SIG-M5 treated with dmso at 0.1 percent for 504 hours (cell line): ENCODE measurements around the gene C2orf68.
"Not testable (repeated sequence)": the region's sequence is repeated elsewhere in the genome, so short reads cannot be mapped to it uniquely, and the experiment has no call there.

Experiments used
- DNase-seq: peaks from one replicate; lab custom pipeline; 2025; ENCODE audit not compliant: unreplicated experiment; lab: John Stamatoyannopoulos, UW

Gene C2orf68

DNA sequence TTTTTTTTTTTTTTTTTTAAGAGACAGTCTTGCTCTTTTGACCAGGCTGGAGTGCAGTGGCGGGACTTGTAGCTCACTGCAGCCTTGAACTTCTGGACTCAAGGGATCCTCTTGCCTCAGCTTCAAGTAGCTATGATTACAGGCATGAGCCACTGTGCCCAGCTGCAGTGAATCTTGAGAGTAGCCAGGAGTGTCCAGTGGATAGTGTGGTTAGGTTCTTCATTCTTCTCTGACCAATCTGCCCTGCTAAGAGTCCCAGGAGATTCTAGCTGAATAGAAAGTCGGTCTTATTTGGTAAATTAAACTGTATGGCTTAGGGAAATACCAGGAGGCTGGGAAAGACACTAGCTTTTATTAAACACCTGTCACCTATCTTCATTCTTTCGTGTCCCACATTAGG, 19.4 kb upstream of the C2orf68 start:
- no peak for DNase-seq

DNA sequence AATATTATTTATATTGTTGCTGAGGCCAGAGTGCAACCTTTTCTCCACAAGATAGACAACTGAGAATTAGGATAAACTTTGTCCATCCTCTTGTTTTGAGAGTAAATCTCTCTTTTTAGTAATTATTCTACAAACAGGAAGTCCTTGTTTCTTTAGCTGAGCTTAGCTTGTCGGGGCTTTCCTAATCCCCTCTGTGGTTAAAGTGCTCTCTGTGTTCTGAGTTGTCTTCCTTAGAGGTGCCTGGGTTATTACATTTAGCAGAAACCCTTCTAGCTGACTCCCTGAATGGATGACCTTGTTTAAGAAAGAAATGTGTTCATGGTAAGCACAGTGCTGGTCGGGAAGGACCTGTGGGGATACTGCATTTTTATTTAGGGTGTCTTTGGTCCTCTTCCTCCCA, 16.8 kb upstream of the C2orf68 start:
- no peak for DNase-seq

DNA sequence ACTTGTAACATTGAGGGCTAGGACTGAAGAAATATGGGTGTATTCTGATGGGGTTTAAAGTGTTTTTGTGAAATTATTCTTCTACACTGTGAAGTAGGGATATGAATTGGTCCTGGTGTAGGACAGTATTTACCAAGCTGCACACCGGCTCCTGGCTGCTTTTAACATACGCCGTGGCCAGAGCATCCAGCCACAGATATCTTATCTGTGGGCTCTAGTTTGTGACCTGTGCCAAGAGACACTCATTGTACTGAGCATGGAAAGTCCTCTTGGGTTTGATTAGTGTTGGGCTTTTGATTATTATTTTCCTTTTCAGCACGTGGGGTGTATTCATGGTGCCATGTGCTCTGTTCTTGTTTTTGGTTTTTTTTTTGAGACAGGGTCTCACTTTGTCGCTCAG, 12.1 kb upstream of the C2orf68 start:
- DNase-seq = no peak

DNA sequence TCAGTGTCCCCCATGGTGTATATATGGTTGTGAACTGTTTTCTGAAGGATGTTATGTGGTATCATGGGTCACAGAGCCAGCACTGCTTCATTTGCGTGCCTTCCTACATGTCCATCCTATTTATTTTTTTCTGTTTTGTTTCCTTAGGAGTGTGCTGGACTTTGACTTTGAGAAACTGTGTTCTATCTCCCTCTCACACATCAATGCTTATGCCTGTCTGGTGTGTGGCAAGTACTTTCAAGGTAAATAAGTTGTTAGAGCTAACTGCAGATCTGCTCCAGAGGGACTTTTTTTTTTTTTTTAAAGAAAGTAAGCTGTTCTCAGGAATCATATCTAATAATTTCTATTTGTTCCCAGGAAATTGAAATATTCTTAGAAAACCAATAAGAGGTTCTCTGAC, 9.5 kb upstream of the C2orf68 start:
- no peak for DNase-seq

DNA sequence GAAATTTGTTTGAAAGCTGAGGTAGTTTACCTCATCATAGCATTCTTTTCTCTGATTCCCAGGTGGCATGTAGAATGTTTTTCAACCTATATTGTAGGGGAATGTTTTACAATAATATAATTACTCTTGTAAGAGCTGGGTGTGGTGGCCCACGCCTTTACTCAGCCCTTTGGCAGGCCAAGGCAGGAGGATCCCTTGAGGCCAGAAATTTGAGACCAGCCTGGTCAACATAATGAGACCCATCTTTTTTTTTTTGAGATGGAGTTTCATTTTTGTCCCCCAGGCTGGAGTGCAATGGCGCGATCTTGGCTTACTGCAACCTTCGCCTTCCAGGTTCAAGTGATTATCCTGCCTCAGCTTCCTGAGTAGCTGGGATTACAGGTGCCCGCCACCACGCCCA, 7.8 kb upstream of the C2orf68 start:
- no peak for DNase-seq

DNA sequence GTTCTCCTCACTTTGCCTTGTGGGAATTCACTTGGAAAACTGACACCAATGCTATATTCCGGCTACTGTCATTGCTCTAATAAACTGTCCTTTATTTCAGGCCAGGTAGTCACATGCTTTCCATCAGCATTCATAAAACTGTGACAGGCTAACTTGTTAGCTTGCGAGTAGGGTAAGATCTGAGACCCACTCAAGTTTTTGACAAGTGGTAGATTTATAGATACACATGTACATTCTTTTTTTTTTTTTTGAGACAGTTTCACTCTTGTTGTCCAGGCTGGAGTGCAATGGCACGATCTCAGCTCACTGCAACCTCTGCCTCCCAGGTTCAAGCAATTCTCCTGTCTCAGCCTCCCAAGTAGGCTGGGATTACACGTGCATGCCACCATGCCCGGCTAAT, 5.9 kb upstream of the C2orf68 start:
- DNase-seq = not testable (repeated sequence)

DNA sequence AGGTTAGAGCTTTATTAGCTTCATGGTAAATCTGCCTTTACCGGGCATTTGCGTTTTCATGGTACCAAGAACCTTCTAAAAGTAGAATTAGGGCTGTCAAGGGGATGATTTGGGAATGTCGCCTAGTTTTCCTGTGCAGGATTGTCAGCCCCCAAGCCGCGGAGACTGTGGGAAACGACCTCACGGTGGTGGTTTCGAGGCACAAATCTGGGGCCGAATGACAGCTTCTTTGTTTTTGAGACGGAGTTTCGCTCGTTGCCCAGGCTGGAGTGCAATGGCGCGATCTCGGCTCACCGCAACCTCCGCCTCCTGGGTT, 3.5 kb upstream of the C2orf68 start:
- no peak for DNase-seq

DNA sequence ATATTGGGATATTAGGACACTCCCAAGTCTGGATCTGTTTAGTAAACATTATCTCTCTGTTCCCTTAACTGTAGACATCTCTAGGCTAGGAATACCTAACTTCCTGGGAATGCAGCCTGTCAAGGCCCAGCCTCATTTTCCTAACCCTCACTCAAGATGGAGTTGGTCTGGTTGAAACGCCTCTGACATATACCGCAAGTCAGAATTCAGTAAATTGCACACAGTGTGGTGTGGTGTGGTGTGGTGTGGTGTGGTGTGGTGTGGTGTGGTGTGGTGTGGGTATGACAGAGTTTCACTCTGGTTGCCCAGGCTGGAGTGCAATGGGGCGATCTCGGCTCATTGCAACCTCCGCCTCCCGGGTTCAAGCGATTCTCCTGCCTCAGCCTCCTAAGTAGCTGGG, 2.9 kb upstream of the C2orf68 start:
- DNase-seq = not testable (repeated sequence)

DNA sequence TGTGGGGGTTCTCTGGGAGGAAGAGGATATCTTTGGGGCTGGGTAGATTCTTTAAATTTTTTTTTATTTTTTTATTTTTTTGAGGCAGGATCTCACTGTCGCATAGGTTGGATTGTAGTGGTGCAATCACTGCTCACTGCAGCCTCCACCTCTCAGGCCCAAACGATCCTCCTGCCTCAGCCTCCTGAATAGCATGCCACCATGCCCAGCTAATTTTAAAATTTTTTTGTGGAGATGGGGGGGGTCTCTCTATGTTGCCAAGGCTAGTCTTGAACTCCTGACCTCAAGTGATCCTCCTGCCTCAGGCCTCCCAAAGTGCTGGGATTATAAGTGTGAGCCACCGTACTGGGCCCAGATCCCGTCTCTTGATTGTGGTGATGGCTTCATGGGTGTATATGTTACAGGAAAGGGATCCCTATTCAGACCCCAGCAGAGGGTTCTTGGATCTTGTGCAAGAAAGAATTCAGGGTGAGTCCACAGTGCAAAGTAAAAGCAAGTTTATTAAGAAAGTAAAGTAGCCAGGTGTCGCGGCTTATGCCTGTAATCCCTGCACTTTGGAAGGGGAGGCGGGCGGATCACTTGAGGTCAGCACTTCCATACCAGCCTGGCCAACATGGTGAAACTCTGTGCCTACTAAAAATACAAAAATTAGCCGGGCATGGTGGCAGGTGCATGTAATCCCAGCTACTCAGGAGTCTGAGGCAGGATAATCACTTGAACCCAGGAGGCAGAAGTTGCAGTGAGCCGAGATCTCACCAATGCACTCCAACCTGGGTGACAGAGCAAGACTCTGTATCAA, 2.0 kb upstream of the C2orf68 start:
- no peak for DNase-seq

DNA sequence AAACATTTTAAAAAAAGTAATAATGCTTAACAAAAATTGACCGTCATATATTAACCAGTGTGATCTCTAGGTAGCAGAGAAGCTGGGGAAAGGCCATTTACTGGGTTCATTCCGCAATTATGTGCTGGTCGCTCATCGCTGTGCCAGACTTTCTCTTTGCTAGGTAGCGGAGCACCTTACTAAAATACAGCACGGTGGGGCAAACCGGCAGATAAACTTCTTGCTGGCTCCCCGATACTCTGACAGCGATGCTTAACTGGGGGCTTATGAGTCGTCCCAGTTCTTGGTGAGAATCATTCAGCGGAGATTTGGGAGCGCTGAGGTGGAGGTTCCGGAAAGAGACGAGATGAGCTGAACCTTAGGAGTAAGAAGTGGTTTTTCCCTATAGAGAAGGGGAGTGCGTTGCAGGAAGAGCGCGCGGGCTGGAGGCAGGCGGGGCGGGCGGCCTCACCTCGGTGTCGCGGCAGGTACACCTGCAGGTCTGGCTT, 605 bp downstream of the C2orf68 start:
- DNase-seq = no peak

DNA sequence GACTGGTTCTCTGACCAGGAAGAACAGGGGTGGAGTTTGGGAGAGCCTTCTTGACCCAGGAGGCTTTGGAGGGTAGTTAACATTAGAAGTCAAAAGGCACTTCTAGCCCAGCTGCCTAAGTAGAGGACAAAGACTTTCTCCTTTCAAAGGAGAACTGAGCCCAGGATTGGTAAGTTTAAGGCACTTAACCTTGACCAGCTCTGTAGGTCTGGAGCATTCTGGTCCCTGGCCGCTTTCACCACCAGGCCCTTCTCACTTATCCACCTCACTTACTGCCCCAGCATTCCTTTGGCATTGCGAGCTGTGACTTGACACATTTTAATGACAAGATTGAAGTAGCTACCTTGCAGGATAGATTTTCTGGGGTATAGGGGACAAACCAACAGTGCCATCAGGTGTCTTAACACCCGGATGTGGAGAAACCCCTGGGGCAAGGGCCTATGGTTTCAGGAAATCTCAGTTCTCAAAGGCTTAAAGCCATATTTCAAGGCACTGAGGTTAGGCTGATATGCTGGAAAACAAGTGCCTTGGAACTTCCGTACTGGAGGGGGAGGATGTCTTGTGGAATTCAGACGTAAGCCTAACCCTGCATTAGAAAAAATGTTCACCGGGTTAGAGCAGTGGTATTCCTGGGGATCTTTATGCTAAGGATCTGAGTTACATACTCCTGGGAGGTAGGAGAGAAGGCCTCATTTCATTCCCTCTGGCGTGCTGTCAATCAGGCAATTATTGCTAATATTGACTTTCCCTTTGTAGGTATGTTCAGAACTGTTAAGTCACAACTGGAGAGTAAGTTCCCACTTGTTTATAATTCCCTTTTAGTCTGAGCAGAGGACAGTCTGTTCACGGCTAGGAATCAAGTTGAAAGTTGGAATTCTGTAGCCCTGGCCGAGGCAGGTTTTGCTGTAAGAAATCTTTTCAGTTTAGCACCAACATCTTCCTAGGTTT, 4.3 kb downstream of the C2orf68 start:
- no peak for DNase-seq

DNA sequence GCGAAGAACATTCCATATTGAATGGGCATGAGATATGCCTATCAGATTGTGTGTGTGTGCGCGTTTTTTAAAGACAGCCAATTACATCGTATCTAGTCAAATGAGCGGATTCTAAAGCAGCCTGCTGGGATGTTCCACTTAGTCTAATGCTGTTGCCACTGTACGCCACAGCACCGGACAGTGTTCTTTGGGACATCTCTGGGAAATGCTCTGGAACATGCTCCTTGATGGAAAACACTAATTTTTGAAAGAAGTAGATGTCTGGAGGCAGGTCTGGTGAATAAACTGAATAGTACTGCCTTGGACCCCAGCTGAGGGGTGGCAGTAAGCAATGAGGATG, 5.8 kb downstream of the C2orf68 start:
- no peak for DNase-seq

DNA sequence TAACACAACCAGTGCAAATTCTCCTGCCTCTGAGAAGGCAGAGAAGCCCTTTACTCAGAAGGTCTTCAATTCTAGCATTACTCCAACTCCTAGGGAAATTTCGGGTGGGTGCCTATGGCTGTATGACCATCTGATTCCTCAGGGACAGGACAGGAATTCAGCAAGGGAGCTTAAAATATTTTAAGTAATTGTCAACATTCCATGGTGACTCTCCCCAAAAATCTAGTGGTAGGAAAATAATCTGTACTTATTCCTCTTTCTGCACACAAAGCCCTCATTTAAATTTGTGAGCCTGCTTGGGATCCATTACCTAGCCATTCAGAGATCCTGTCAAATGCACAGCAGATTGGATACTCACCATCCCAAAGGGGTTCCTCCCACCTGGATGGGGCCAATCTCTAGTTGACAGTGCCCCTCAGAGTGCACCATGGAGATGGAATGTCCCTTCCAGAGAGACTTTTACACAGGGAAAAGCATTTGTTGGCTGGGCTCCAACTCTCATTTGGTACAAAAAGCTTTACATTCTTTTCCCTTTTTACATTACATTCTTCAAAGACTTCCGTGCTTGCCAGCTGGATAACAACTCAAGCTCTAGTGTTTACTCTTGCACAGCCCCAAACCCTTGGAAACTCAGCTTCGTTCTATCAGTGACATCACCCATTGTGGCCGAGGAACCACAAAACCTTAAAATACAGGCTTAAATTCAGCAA, 6.3 kb downstream of the C2orf68 start:
- DNase-seq = no peak

DNA sequence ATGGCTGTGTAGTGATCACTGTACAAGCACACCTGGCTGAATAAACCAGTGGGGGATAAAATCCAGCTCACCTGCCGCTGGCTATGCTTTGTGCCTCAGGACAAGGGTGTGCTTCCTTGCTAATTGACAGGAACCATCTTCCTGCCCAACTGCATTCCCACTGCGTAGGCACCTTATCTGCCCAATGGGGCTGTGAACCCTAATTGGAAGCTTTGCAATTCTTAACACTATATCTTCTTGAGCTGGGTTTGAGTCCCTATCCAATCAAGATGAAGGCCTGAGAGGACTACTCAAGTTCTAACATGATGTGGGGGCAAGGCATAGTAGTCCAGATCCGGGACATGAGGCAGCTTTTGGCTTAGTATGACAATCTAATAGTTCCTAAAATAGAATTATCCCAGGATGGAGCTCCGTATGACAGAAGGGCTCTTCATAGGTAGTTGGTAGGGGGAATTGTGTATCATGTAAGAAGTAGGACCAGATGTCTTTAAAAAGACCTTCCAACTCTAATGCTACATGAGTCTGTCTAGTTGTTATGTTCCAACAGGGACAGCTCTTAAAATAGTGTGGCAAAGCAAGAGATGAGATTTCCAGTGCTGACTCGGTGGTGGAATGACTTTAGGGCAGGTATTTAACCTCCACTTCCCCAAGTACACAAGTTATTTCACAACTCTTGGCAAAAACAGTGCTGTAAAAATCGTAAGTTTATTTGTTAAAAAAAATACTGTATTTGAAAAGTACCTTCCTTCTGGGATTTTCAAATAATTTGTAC, 7.1 kb downstream of the C2orf68 start:
- DNase-seq = no peak

DNA sequence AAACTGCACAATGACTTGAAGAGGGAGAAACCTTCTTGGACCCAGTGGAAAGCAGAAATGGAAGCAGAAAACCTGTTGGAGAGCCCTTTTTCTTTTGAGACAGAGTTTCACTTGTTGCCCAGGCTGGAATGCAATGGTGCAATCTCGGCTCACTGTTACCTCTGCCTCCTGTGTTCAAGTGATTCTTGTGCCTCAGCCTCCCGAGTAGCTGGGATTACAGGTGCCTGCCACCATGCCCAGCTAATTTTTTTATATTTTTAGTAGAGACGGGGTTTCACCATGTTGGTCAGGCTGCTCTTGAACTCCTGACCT, 7.8 kb downstream of the C2orf68 start:
- DNase-seq = peak; percentile 57

DNA sequence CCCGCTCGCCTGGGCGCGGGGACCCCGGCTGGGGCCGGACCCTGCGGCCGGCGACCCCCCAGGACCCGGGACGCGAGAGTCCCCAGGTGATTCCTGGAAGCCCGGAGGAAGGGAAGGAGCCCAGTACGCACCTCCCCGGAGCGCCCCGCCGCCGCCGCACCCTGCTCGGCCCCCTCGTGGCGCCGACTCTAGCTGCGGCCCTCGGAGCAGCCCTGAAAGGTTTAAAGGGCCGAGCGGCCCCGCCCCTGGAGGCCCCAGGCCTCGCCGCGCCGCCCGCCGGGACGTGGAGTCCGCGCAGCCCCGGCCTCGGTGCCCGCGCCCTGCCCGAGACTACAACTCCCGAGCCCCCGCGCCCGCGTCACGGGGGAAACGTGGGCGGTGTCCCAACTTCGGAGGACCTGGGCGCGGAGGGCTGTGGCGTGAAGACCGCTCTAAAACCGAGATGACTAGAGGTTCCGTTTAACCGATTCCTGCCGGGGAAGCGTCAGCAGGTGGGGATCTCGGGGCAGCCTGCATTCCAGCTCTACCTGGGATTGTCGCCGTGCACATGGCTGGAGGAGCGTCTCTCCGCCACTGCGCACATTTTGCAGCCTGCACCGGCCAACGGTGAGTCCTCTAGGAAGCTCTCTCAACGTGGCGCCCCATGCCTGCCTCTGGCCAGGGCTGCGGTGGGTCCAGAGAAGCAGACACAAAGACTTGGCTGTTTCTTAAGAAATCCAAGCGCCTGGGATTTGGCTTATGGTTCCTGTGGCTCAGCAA, 9.2 kb downstream of the C2orf68 start, which contains the start of gene TMEM150A:
TSS of gene TMEM150A (minus strand) at position 223 of the 759 bp plus-strand sequence. CDS start 750 bp downstream, outside the sequence.
- peak; percentile 90 for DNase-seq

DNA sequence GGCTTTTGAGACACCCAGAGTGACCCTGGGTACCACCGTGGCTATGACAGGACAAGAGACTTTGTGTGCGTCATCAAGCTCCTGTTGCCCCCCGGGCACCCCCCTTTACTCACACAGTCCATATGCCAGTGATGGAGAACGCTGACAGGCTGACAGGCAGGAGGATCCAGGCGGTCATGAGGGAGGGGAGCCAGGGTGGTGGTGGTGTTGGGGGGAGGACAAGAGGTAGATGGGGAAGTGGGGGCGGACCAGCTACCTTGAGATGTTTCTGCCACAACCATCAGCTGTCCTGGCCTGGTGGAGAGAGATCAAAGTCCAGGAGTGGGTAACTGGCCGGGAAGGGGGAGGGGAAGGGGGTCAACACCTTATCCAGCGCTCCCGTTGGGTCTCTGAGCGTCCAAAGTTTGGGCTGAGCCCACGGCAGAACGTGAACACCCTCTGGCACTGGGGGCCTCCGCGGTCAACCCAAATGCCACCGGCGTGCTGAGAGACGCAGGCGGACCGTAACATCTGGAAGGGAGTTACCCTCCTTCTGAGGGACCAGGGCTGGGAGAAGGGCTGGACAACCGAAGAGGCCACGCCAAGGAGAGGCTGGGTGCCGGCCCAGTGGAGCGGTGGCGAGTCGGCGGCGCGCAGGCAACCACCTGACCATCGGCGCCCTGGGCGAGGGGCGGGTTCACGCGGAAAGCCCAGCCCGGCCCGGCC, 9.9 kb downstream of the C2orf68 start:
- DNase-seq = no peak

DNA sequence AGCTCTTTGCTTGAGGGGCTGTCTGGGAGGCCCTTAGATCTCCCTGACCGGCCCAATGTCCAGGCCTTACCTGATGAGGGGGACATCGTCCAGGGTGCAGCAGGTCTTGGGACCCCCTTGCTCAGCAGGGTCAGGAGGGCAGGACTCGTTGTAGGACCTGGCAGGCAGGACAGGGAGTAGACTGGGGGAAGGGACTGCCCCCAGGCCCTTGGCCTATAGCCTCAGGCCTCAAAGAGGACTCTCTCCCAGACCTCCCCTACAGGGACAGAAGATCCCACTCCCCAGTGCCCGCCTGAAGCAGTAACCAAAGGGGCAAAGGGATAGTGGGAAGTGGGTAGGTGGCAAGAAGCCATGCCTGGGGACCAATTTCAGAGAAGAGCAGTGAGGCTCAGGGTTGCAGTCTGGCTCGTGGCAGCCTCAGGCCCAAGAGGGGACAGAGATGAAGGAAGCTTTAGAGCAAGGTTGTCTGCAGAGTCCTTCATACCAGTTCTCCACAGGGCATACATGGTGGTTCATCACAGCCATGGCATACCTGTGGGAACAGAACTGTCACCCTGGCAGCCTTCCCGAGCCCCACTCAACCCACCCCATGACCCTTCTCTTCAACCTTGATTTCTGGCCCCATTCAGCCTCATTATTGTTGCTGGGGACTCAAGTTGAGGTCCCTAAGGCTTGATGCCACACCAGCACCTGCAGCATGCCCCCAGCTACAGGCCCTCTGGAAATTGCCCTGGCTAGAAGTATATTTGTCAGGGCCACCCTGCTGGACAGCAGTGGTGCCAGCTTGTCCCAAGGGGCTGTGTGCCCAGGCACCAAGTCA, 10.7 kb downstream of the C2orf68 start:
- DNase-seq = no peak

DNA sequence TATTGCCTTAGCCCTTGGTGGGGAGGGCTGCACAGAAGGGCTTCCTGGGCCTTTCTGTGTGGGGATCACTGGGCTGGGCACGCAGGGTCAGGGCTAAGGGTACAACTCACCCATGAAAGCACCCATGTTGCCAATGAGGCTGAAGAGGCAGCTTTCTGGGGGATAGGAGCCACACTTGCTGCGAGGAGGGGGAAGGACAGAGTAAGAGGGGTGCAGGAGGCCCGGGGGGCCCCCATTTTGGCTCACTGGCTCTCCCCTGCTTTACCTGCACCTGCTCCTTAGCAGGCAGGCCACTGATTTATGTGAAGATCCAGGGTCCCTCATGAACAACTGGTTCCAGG, 11.7 kb downstream of the C2orf68 start:
- DNase-seq = no peak
